UCSD-AML1 (cell line): ENCODE data around the gene MTHFSD.

ENCODE experiments used
- DNase-seq: peaks from one replicate; lab custom pipeline; 2025; ENCODE audit not compliant: unreplicated experiment; lab: John Stamatoyannopoulos, UW

Gene MTHFSD

DNA sequence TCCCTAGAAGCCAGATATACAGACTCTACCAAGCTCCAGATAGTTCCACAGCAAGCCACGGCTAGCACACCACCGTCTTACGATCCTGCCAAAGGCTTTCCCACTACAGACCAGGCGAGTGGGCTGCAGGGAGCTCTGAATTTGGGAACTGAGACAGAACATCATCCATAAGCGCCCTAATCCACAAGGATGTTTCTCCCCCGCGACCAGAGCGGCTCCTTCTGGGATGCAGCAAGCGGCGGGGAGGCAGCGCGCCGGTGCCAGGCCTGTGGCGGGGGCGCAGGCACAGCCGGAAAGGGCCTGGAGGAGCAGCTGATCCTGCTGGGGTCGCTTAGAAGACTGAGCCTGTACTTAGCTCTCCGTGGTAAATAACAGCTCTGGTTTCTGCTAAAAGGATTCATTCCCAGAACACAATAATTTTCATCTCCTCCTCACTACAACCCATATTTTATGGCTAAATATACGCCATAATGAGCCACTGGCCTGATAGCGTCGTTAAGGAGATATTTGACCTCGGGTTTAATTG is 60.9 kb downstream of the MTHFSD start:
- no peak for DNase-seq

DNA sequence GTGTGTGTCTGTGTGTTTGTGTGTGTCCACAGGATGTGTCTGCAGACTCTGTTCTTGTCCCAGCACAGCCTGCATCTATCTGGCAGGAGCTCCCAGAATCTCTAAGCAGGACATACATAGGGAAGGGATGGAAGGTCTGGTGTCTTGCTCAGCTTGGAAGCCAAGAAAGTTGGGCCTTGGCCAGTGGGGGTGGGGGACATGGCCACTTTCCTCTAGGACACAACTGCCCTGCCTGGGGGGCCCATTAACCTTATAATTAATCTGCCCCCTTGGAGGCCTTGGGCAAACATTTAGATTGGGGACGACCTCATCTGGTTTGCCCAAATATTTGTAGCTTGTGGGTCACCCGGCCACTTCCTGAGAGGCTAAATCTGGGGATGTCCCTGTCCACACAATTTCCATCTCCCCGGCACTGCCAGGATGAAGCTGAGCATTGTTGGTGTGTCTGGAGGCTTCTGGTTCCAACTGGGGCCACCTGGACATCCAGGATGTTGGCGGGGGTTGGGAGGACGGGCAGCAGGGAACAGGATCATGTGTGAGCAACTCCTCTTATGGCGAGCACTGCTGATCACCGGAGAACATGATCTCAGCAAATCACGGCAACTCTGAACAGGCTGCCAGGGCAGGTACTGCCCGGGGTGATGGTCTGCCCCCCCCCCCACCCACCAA is 61.9 kb downstream of the MTHFSD start:
- no peak for DNase-seq

- DNase-seq = no peak
Measured at GRCh38 chr16:86492267-86492960, 62.6 kb downstream of the MTHFSD start.

GRCh38 chr16:86491640-86492023 is 63.4 kb downstream of the MTHFSD start:
- no peak for DNase-seq

GRCh38 chr16:86490859-86491639 is 64.0 kb downstream of the MTHFSD start:
- DNase-seq = no peak

GRCh38 chr16:86485746-86486145 is 69.3 kb downstream of the MTHFSD start:
- no peak for DNase-seq

DNA sequence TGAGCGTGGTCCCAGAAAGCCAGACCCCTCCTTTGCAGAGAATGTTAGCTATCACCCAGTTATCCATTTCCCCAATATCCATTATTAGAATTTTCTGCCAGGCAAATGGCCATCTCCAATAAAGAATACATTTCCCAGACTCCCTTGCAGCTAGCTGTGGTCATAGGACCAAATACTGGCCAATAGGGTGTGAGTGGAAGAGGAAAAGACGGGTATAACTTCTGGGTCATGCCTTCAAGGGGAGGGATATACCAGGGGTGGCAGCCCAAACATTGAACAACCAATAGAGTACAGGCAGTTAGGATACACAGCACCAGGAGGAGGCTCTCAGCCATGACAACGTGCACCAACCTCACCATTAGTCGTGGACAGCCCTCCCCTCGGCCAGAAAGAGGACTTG is 70.8 kb downstream of the MTHFSD start:
- DNase-seq = no peak

- DNase-seq = no peak
Measured at GRCh38 chr16:86481607-86482006, 73.4 kb downstream of the MTHFSD start.

DNA sequence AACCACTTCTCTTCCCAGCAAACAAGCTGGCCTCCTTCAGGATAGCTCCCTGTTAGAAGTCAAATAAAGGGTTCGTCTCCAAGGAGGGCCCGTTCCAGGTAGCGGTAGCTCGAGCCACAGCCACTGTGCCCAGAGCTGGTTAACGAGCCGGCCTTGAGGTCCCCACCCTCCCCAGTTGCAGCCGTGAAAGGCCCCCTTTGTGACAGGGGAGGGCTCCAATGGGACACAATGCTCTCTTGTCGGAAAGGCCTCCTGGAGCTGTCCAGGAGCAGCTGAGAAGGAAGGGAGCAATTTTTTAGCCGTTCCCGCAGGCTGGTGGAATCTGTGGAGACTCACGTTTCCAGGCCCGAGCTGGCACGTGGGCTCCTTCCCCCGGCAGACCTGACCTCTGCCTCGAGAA is 74.6 kb downstream of the MTHFSD start:
- no peak for DNase-seq
